IMR-90 (cell line): Measurements from ENCODE around the gene EVL. TPM values are rescaled to one million over a fixed set of nuclear protein-coding genes. Genes with fewer than 3 reads are reported as not detected.

Source experiments
- ATAC-seq: fragments of 200-7000 bp; cut with Tn5 transposase; 2 replicates; pipeline ENCODE4 v1.9.1; 2020; ENCODE audit warnings: low read depth, mild to moderate bottlenecking, moderate library complexity
- BruUV-seq: library from RNA; stranded (reverse); fragments of 400-500 nt; replicated peaks from 2 replicates; lab custom pipeline; 2021; lab: Mats Ljungman, UMichigan
- CTCF ChIA-PET: fragments of 300-600 bp; formaldehyde crosslinking; extraction: SDS; loops from one replicate; lab custom pipeline; 2021; ENCODE audit warnings: antibody characterized with exemption; lab: Yijun Ruan, JAX
- POLR2A ChIA-PET: fragments of 300-600 bp; sonication (Branson Sonifier 250); formaldehyde crosslinking; loops from one replicate; lab custom pipeline; 2022; ENCODE audit warnings: antibody characterized with exemption; ENCODE audit not compliant: unreplicated experiment; lab: Charles Lee
- DNase-seq: peaks from one replicate; pipeline ENCODE4 v3.0.0; 2013
- H2AFZ ChIP-seq: replicated peaks from 2 replicates; pipeline ENCODE3; 2013; ENCODE audit warnings: low read length, mild to moderate bottlenecking; ENCODE audit not compliant: poor library complexity
- H2AK5ac ChIP-seq: 2 replicates; pipeline ENCODE4 v1.6.1; 2013; ENCODE audit warnings: low read depth, low read length, inconsistent platforms
- H2AK9ac ChIP-seq: replicated peaks from 2 replicates; pipeline ENCODE3; 2013; ENCODE audit warnings: mild to moderate bottlenecking, low read depth, low read length, moderate library complexity; ENCODE audit not compliant: poor library complexity
- H2BK120ac ChIP-seq: 2 replicates; pipeline ENCODE4 v1.6.1; 2013; ENCODE audit warnings: low read depth, low read length, inconsistent platforms
- H2BK15ac ChIP-seq: 3 replicates; pipeline ENCODE4 v1.6.1; 2013; ENCODE audit warnings: low read depth, low read length, inconsistent platforms
- H2BK20ac ChIP-seq: 2 replicates; pipeline ENCODE4 v1.6.1; 2013; ENCODE audit warnings: low read depth, mild to moderate bottlenecking, inconsistent platforms, low read length, moderate library complexity
- H2BK5ac ChIP-seq: 2 replicates; pipeline ENCODE4 v1.6.1; 2013; ENCODE audit warnings: mild to moderate bottlenecking, low read depth, low read length, inconsistent platforms; ENCODE audit not compliant: poor library complexity, severe bottlenecking
- H3K14ac ChIP-seq: replicated peaks from 2 replicates; pipeline ENCODE4 v1.6.1; 2013; ENCODE audit warnings: low read depth, low read length, inconsistent platforms
- H3K18ac ChIP-seq: 2 replicates; pipeline ENCODE4 v1.6.1; 2013; ENCODE audit warnings: low read depth, low read length, control low read depth
- H3K23ac ChIP-seq: 2 replicates; pipeline ENCODE4 v1.6.1; 2013; ENCODE audit warnings: low read depth, low read length, inconsistent platforms
- H3K27ac ChIP-seq: 2 replicates; pipeline ENCODE4 v1.5.1; 2013; ENCODE audit warnings: mild to moderate bottlenecking, control low read depth, low read length; ENCODE audit not compliant: insufficient read depth
- H3K27me3 ChIP-seq: 2 replicates; pipeline ENCODE4 v1.6.1; 2013; ENCODE audit warnings: low read length; ENCODE audit not compliant: control insufficient read depth, insufficient read depth
- H3K36me3 ChIP-seq: 2 replicates; pipeline ENCODE4 v1.6.1; 2013; ENCODE audit warnings: low read length, mixed read lengths; ENCODE audit not compliant: control insufficient read depth, insufficient read depth
- H3K4ac ChIP-seq: 2 replicates; pipeline ENCODE4 v1.6.1; 2013; ENCODE audit warnings: low read depth, low read length, inconsistent platforms
- H3K4me1 ChIP-seq: 2 replicates; pipeline ENCODE4 v1.6.1; 2013; ENCODE audit warnings: low read length, mixed read lengths; ENCODE audit not compliant: control insufficient read depth, insufficient read depth
- H3K4me2 ChIP-seq: 2 replicates; pipeline ENCODE4 v1.6.1; 2013; ENCODE audit warnings: low read depth, mild to moderate bottlenecking, control low read depth, low read length, moderate library complexity
- H3K4me3 ChIP-seq: 2 replicates; pipeline ENCODE4 v1.5.1; 2013; ENCODE audit warnings: low read depth, mild to moderate bottlenecking, control low read depth, low read length, moderate library complexity; ENCODE audit not compliant: insufficient read depth
- H3K56ac ChIP-seq: 2 replicates; pipeline ENCODE4 v1.6.1; 2013; ENCODE audit warnings: low read length, inconsistent platforms; ENCODE audit not compliant: insufficient read depth; ENCODE audit errors: extremely low read depth
- H3K79me1 ChIP-seq, 2 experiments: 2 replicates each; pipeline ENCODE4 v1.6.1; 2013; ENCODE audit warnings: low read length in 2 of 2, inconsistent platforms in 1 of 2, low read depth in 1 of 2
- H3K9ac ChIP-seq: 2 replicates; pipeline ENCODE4 v1.6.1; 2013; ENCODE audit warnings: low read depth, low read length, control low read depth
- H3K9me1 ChIP-seq: 2 replicates; pipeline ENCODE4 v1.6.1; 2013; ENCODE audit warnings: low read length, inconsistent platforms; ENCODE audit not compliant: insufficient read depth
- H3K9me3 ChIP-seq: 2 replicates; pipeline ENCODE4 v1.6.1; 2013; ENCODE audit warnings: low read length; ENCODE audit not compliant: control insufficient read depth, insufficient read depth
- H4K20me1 ChIP-seq: 2 replicates; pipeline ENCODE4 v1.6.1; 2013; ENCODE audit warnings: low read length, inconsistent platforms; ENCODE audit not compliant: insufficient read depth
- H4K5ac ChIP-seq: 2 replicates; pipeline ENCODE4 v1.6.1; 2013; ENCODE audit warnings: mild to moderate bottlenecking, low read depth, low read length, control low read depth
- H4K8ac ChIP-seq, 2 experiments: 2 replicates each; pipeline ENCODE4 v1.6.1; 2013; ENCODE audit warnings: low read depth in 2 of 2, low read length in 2 of 2, control low read depth in 1 of 2, inconsistent platforms in 1 of 2
- H4K91ac ChIP-seq: 2 replicates; pipeline ENCODE4 v1.6.1; 2013; ENCODE audit warnings: low read depth, low read length, inconsistent platforms; ENCODE audit not compliant: insufficient read depth
- BHLHE40 ChIP-seq: fragments of 150-350 bp; IDR thresholded peaks from 2 replicates; pipeline ENCODE4 v1.6.1; 2016; ENCODE audit warnings: mild to moderate bottlenecking, low read depth, low read length
- CEBPB ChIP-seq: IDR thresholded peaks from 2 replicates; pipeline ENCODE4 v1.6.1; 2012; ENCODE audit warnings: low read depth, low read length, improper control_type of control experiment
- CHD1 ChIP-seq: IDR thresholded peaks from 2 replicates; pipeline ENCODE4 v1.6.1; 2012; ENCODE audit warnings: low read depth, low read length, improper control_type of control experiment
- FOS ChIP-seq: fragments of 150-350 bp; IDR thresholded peaks from 2 replicates; pipeline ENCODE4 v1.6.1; 2016; ENCODE audit warnings: low read depth, low read length
- MAZ ChIP-seq: IDR thresholded peaks from 2 replicates; pipeline ENCODE4 v1.6.1; 2012; ENCODE audit warnings: low read depth, mild to moderate bottlenecking, low read length, improper control_type of control experiment, moderate library complexity, borderline replicate concordance
- MXI1 ChIP-seq: IDR thresholded peaks from 2 replicates; pipeline ENCODE4 v1.6.1; 2012; ENCODE audit warnings: low read depth, mild to moderate bottlenecking, low read length, moderate library complexity, borderline replicate concordance
- POLR2A ChIP-seq: IDR thresholded peaks from 2 replicates; pipeline ENCODE4 v1.6.1; 2012; ENCODE audit warnings: mild to moderate bottlenecking, low read depth, low read length
- RCOR1 ChIP-seq: IDR thresholded peaks from 2 replicates; pipeline ENCODE4 v1.6.1; 2012; ENCODE audit warnings: mild to moderate bottlenecking, low read length, improper control_type of control experiment; ENCODE audit not compliant: insufficient replicate concordance
- RFX5 ChIP-seq: IDR thresholded peaks from 2 replicates; pipeline ENCODE4 v1.8.0; 2012; ENCODE audit warnings: low read depth, mild to moderate bottlenecking, low read length, moderate library complexity
- SMC3 ChIP-seq: fragments of 150-350 bp; IDR thresholded peaks from 2 replicates; pipeline ENCODE4 v1.6.1; 2016; ENCODE audit warnings: low read depth, mild to moderate bottlenecking, antibody characterized with exemption, low read length, moderate library complexity
- USF2 ChIP-seq: fragments of 150-350 bp; IDR thresholded peaks from 2 replicates; pipeline ENCODE4 v1.6.1; 2017; ENCODE audit warnings: mild to moderate bottlenecking, antibody characterized with exemption, low read length, low read depth
- WGBS, 2 experiments: methylation state at CpG; one replicate each; pipeline versions ENCODE4 v1.1.5 to v1.1.7; 2013; ENCODE audit warnings: missing lambda C conversion rate in 2 of 2; ENCODE audit not compliant: insufficient read length in 1 of 2; ENCODE audit errors: extremely low coverage in 2 of 2; 5-methylcytosine and 5-hydroxymethylcytosine counted together
- dilution Hi-C: fragments of 300-500 bp; cut with HindIII; formaldehyde crosslinking; loops from one replicate; pipeline ENCODE4 v1.14.3; 2018; ENCODE audit warnings: low sequenced_read_pairs; ENCODE audit not compliant: unreplicated experiment
- in situ Hi-C: fragments of 300-500 bp; cut with MboI; formaldehyde crosslinking; loops from 3 replicates; pipeline ENCODE4 v1.14.3; 2019; ENCODE audit warnings: low sequenced_read_pairs, inconsistent platforms, mixed read lengths
- intact Hi-C: fragments of 100-400 bp; cut with micrococcal nuclease; formaldehyde crosslinking; loops from 2 replicates; pipeline ENCODE4 v1.10.0; 2022
- polyA plus RNA-seq, 3 experiments: library from polyadenylated mRNA; depleted of rRNA; stranded (reverse); fragments of >200 nt; gene quantifications; 2 replicates each; pipeline ENCODE4 v1.2.3, GENCODE V29; 2012; ENCODE audit warnings: low replicate concordance in 1 of 3
- total RNA-seq: library from RNA; depleted of rRNA; stranded (reverse); fragments of >200 nt; gene quantifications from 2 replicates; pipeline ENCODE4 v1.2.3, GENCODE V29; 2012

EVL gene
- total and polyA plus RNA-seq, 2 of the 4 experiments (the other 2 are of a cell fraction) = 7.2 to 36.5 TPM

DNA sequence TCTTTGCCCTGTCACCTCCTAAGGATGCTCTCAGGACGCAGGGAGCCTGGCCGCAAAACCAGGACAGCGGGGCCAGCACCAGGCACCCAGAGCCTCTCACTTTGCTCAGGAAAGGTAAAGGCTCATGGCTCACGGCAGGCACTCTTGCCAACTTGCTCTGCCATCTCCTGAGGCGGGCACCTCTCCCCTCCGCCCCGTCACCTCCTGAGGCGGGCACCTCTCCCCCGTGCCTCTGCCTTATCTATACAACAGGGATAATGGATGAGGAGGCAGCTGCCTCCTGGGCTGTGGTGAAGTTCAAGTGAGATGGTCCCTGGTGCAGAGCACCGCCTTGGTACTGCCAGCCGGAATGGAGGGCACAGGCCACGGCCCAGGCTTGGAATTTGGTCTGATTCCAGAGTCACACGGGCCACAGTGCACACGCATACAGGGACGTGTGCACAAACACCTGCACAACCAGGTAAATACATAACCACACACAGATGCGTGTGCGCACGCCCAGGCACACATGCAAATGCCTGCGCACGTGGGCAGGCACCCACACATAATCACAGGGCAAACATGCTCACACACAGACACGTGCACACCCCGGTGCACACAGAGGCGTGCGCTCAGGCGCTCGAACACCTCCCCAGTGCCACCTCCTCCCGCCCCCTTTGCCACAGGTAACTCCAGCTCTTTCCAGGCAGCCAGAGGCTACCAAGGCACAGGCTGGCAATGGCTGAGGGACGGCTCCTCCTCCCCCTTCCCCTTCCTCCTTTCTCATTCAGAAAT, 82.7 kb downstream of the EVL start (continued):
- no peak for TF ChIP-seq USF2

- Histone ChIP-seq H3K9me1 (no peaks in the 10 kb centered on the region), H3K14ac (no peak overlapping the region), H2AK5ac (no peak overlapping the region), H3K18ac (no peak overlapping the region), H3K23ac (no peak overlapping the region), H3K36me3 (no peaks in the 10 kb centered on the region), H3K79me1 (no peaks in the 10 kb centered on the region), H3K9ac (no peak overlapping the region), H3K9me3 (no peaks in the 10 kb centered on the region; the same call in 1 of the 2 replicates), H4K20me1 (no peaks in the 10 kb centered on the region), H4K91ac (no peak overlapping the region), H2AK9ac (no peak overlapping the region), H3K27ac (no peak overlapping the region), H2BK120ac (no peak overlapping the region), H3K4me2 (no peak overlapping the region), H2AFZ (no peak overlapping the region), H3K4me1 (no peaks in the 10 kb centered on the region), H2BK20ac (no peak overlapping the region), H3K4me3 (no peak overlapping the region), H2BK5ac (no peak overlapping the region), H4K8ac (no peak overlapping the region), H4K5ac (no peak overlapping the region), H3K56ac (no peak overlapping the region), H2BK15ac (no peak overlapping the region), H3K27me3 (no peaks in the 10 kb centered on the region; the same call in 1 of the 2 replicates), H3K4ac (no peak overlapping the region)
- CTCF ChIA-PET = no interaction called here
- intact Hi-C loops (no loop called here), dilution Hi-C loops (no loop called here), in situ Hi-C loops (no loop called here)
- 93% methylated on average over 41 of the region's 58 CpGs; no CpG with 5 or more reads in 1 of the 2 experiments for WGBS, 2 experiments
- POLR2A ChIA-PET = no interaction called here
- BruUV-seq = no TSS peak
- DNase-seq (no peak), ATAC-seq (no peak)
- TF ChIP-seq BHLHE40 (no peak), RCOR1 (no peak), CHD1 (no peak), CEBPB (no peak), USF2 (no peak), MXI1 (no peak), SMC3 (no peak), MAZ (no peak), RFX5 (no peak), FOS (no peak), POLR2A (no peak)
Measured at GRCh38 chr14:100148837-100149731, 83.9 kb downstream of the EVL start.
